GM21423 (cell line): ENCODE measurements around the gene NUBP1.

Experiments
- ATAC-seq: cut with Tn5 transposase; IDR thresholded peaks from one replicate; pipeline ENCODE4 v1.9.1; 2021; ENCODE audit warnings: mild to moderate bottlenecking, moderate library complexity; ENCODE audit not compliant: unreplicated experiment

Gene NUBP1

DNA sequence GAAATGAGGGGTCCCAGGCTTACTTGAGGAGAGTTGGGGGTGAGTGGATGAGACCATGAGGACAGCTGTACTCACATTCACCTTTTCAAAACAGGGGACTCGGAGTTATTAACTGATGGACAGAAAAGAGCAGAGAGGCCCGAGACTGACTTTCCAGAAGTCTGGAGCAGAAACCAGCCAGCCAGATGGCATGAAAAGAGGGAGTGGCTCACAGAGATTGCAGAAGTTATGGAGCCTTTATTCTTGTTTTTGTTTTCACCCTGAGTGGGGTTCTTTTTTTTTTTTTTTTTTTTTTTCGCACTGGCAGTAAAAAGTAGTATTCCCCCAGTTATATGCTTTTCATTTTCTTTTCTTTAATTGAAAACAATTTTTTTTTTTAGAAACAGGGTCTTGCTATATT lies 56.1 kb downstream of the NUBP1 start:
- ATAC-seq: no peak

GRCh38 chr16:10805334-10805733 lies 61.7 kb downstream of the NUBP1 start:
- ATAC-seq: no peak

DNA sequence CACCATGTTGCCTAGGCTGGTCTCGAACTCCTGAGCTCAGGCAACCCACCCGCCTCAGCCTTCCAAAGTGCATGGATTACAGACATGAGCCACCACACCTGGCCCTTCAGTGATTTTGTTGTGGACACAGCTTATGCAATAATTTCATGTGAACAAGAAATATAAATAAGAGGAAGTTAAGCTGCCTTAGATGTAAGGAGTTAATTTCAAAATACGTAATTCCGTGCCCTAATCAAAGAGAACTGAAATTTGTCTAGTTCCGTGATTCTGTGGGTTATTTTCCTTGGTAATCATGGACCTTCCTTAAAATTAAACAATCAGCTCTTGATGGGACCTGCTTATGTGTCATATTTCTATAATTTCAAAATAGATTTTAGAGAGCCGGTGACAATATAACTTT lies 63.1 kb downstream of the NUBP1 start:
- no peak for ATAC-seq

DNA sequence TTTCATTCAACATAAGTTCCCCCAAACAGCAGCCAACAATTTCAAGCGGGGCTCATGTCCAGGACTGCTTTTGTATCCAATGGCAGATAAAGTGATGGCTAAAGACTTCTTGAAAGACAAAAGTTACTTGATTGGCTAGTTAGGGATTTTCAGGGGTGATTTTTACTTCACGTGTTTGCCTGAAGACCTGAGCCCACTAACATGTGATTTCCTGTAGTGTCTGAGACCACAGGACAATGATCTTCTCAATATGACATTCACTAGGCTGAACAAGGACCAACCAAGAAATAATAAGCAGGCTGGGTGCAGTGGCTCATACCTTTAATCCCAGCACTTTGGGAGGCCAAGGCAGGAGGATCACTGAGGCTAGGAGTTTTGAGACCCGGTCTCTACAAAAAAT lies 64.6 kb downstream of the NUBP1 start:
- ATAC-seq: no peak

DNA sequence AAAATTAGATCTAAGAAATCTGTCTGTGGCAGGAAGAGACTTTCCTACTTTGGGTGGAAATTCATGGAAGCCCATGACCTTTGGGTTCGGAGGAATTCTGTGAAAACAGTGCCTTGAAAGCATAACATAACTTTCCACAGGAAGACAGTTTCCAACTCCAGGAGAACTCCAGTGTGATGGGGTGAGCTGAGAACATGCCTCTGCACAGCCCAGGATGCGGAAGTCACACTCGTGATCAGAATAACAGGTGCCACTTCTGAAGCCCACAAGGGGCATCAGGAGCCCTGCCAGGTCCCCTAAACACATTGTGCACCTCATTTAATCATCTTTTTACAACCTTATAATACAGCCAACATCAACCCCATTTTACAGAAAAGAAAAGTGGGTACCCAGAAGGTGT lies 65.2 kb downstream of the NUBP1 start:
- ATAC-seq: no peak

- no peak for ATAC-seq
Observed at GRCh38 chr16:10809706-10810105, 66.1 kb downstream of the NUBP1 start.

GRCh38 chr16:10812312-10813098 lies 68.9 kb downstream of the NUBP1 start:
- ATAC-seq: peak; percentile 72

DNA sequence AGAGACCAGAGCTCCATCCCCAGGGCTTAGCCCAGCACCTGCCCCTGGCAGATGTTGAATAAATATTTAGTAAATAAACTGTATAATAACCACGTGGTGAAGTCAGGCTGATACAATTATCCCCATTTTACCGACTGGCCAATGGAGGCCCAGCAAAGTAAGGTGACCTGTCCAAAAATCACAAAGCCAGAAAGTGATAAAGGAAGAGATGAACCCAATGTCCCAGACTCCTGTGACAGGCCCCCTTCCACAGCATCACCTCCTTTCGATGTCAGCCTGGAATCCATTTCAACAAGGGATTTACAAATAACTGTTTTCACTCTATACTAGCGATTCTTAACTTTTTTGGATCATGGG lies 69.4 kb downstream of the NUBP1 start:
- ATAC-seq: no peak

GRCh38 chr16:10817514-10817913 lies 73.9 kb downstream of the NUBP1 start:
- ATAC-seq: no peak

DNA sequence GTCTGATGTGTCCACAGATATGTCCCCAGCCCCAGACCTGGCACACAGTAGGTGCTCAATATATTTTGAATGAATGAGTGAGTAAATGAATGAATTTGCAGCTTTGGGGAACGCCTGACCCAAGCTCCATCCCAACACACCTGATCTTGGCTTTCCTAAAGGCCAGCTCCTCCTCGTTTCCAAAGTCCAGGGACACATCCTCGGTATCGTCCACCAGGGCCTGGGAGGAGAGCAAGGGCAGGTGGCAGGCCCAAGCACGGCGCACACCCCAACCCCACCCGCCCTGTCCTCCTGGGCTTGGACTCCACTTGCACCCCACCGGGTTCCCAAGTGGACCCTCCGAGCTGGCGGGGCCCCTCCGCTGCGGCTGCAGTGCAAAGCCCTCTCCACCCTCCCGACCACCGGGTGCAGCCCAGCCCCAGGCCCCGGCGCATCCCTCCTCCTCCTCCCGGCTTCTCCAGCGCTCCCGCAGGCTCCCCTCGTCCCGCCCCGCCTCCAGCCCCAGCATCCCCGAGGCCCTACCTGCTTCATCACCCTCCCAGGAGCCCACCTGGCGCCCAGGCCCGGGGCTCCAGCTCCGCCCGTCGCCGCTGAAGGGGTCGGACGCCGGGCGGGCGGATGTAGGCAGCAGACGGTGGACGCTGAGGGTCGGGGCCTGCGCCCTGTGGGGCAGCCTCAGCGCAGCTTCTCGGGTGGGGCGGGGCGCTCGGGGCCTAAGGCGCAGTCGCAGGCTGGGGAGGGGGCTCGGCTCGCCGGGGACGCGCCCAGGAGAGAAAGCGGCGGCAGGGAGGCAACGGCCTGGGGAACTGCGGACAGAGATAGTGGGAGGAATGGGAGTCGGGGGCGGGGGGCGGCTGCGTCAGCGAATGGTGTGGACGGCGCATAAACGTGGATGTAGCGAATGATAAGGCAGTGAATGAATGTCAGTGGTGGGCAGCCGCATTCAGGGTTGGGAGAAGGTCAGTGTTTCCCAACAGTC lies 74.6 kb downstream of the NUBP1 start, which contains the start of gene TVP23A:
Gene TVP23A, minus strand, starts transcription at position 832 of the 979 bp plus-strand sequence. Its CDS starts 301 bp downstream, at position 531.
- ATAC-seq: no peak
